Heart right ventricle (tissue), 16 donors: ENCODE results near the gene INTS1. TPM values are rescaled to one million over a fixed set of nuclear protein-coding genes. Genes with fewer than 3 reads are reported as not detected.

Experiments used
- ATAC-seq, 8 donors: fragments of 200-7000 bp; cut with Tn5 transposase; one replicate each; pipeline ENCODE4 v1.9.1; 2020; ENCODE audit warnings: mild to moderate bottlenecking in 8 of 8, moderate library complexity in 8 of 8, moderate number of reproducible peaks in 1 of 8
- DNase-seq, 2 donors: peaks; one replicate each; pipeline ENCODE4 v3.0.0-alpha.2; 2020
- H3K27ac ChIP-seq, 10 donors: fragments of 200-600 bp; sonication (generic) in 2 of 10; one replicate each; pipeline versions ENCODE4 v1.5.0 to v1.8.0; 2020 to 2022; ENCODE audit warnings: mild to moderate bottlenecking in 3 of 10
- H3K27me3 ChIP-seq, 7 donors: fragments of 200-600 bp; one replicate each; pipeline ENCODE4 v1.8.0; 2021 to 2022; ENCODE audit warnings: mild to moderate bottlenecking in 2 of 7
- H3K36me3 ChIP-seq, 9 donors: fragments of 200-600 bp; sonication (generic) in 1 of 9; one replicate each; pipeline versions ENCODE4 v1.5.0 to v1.8.0; 2020 to 2022; ENCODE audit warnings: mild to moderate bottlenecking in 2 of 9
- H3K4me1 ChIP-seq, 9 donors: fragments of 200-600 bp; sonication (generic) in 1 of 9; one replicate each; pipeline versions ENCODE4 v1.5.0 to v1.8.0; 2020 to 2022; ENCODE audit warnings: mild to moderate bottlenecking in 4 of 9
- H3K4me3 ChIP-seq, 10 donors: fragments of 200-600 bp; sonication (generic) in 2 of 10; one replicate each; pipeline versions ENCODE4 v1.5.0 to v1.8.0; 2020 to 2022; ENCODE audit warnings: mild to moderate bottlenecking in 7 of 10, moderate library complexity in 2 of 10
- H3K9me3 ChIP-seq, 11 donors: fragments of 200-600 bp in 10 of 11; sonication (generic) in 2 of 11; one replicate each; pipeline versions ENCODE4 v1.5.0 to v1.8.0; 2013 to 2022; ENCODE audit warnings: mild to moderate bottlenecking in 2 of 11, control low read depth in 1 of 11, moderate library complexity in 1 of 11
- CTCF ChIP-seq, 9 donors: fragments of 200-600 bp; sonication (generic) in 2 of 9; IDR thresholded peaks; one replicate each; pipeline versions ENCODE4 v1.5.0 to v1.8.0; 2021 to 2022; ENCODE audit warnings: antibody characterized with exemption in 9 of 9, mild to moderate bottlenecking in 5 of 9, moderate library complexity in 1 of 9
- WGBS, 2 donors: extraction: QIAGEN DNeasy Blood & Tissue Kit; methylation state at CpG; one replicate each; pipeline ENCODE4 v1.1.7; 2013; ENCODE audit warnings: inconsistent platforms in 1 of 2; 5-methylcytosine and 5-hydroxymethylcytosine counted together
- intact Hi-C, 10 donors: fragments of 100-400 bp; cut with DNase I; formaldehyde crosslinking; loops; one replicate each; pipeline versions ENCODE4 v1.11.1 to v1.14.2; 2022
- polyA plus RNA-seq, 2 donors: library from polyadenylated mRNA; stranded (reverse); fragments of 200-250 nt; gene quantifications; one replicate each; pipeline ENCODE4 v1.2.3, GENCODE V29; 2013
- total RNA-seq, 10 donors: library from RNA; stranded (reverse); fragmentation: NEBNext Ultra II Directional in 3 of 10; extraction: Animal tissue kit (Norgen Biotek cat#: 25700) in 3 of 10; gene quantifications; one replicate each; pipeline versions ENCODE4 v1.2.1 to v1.2.4, GENCODE V29; 2021 to 2023
- donor health status: Arrhythmogenic right ventricular cardiomyopathy.
- donor health status: ischemic (EF 13 %, LVEDD 7.1; RV severe dilation, severe dysfunction).
- donor health status: healthy with polysubstance abuse.
- donor health status: DM: no; HTN: yes; CAD: no.
- donor health status: DM: no; HTN: no; CAD: no.
- donor health status: ischemic (EF 25% LVEDD 6.9; RV normal size, moderate dysfunction).
- donor health status: ischemic (EF 25% LVEDD 5.7; RV mildly dilated, moderate dysfunction).
- donor health status: healthy.
- donor health status: DM: yes; HTN: yes; CAD: no.
- donor health status: Ischemic cardiomyopathy.
- donor health status: ischemic (EF 35%, LVEDD 5.7; RV mildly dilated, moderate dysfunction).
- donor health status: nonischemic (EF 11% LVEDD 7.7; RV severe dilation, severe dysfunction).
- donor health status: DM: yes; HTN: yes; CAD: no.
- donor health status: PGD.
- donor health status: ischemic (EF 29% LVEDD 5.4; RV normal size, mild dysfunction).
- donor health status: nonischemic (EF 23%, LVEDD 6.1; RV moderate dilation, normal function).

The INTS1 gene
- total and polyA plus RNA-seq, 12 donors = 41.5 to 59.4 (median 45.4) TPM

- ATAC-seq (peak; percentile 2 to 13 (median 6)), DNase-seq (peak; percentile 45 to 48)
- H3K27me3 ChIP-seq = no peaks in the 10 kb centered on the region
- H3K9me3 ChIP-seq = no peaks in the 10 kb centered on the region
- WGBS, 2 donors = 3 to 5% methylated on average over 44 to 55 of the region's 55 CpGs
- intact Hi-C loops = loop anchor here in 2 of 10 donors (5.0 kb wide), 2 partner anchors 36 to 41 kb away; partner anchors contain the start of gene PSMG3 (in 1 of the 2)
- peaks cover 0 to 15% (median 0%) of the 10 kb centered on the region in 9 donors for H3K36me3 ChIP-seq
- H3K4me3 ChIP-seq = peak overlapping the region; percentile 18 to 73 (median 66)
- H3K27ac ChIP-seq = peak overlapping the region; percentile 69 to 100 (median 98)
- H3K4me1 ChIP-seq = peaks cover 11 to 57% (median 49%) of the 10 kb centered on the region in 9 donors
- no peak for TF ChIP-seq CTCF (IDR thresholded peaks at IDR 0.05)
These were observed 27.2 kb upstream of the INTS1 start for GRCh38 chr7:1531263-1531978.

- TF ChIP-seq CTCF (IDR thresholded peaks at IDR 0.05) = no peak
These were observed 26.7 kb upstream of the INTS1 start for GRCh38 chr7:1530946-1531262.

GRCh38 chr7:1529383-1530116, 25.4 kb upstream of the INTS1 start:
- ATAC-seq = no peak

More at GRCh38 chr7:1530946-1531262, 26.7 kb upstream of the INTS1 start:
- WGBS, 2 donors = 1% methylated on average over 27 to 44 of the region's 45 CpGs
- Histone ChIP-seq H3K4me3 (peak overlapping the region; percentile 18 to 73 (median 66)), H3K27me3 (no peaks in the 10 kb centered on the region), H3K27ac (peak overlapping the region; percentile 69 to 100 (median 98)), H3K9me3 (no peaks in the 10 kb centered on the region), H3K36me3 (peaks cover 0 to 14% (median 0%) of the 10 kb centered on the region in 9 donors), H3K4me1 (peaks cover 11 to 52% (median 44%) of the 10 kb centered on the region in 9 donors)
- intact Hi-C loops = loop anchor here in 2 of 10 donors (5.0 kb wide), 2 partner anchors 36 to 41 kb away; partner anchors contain the start of gene PSMG3 (in 1 of the 2)
- no peak for ATAC-seq
- no peak for DNase-seq

More at GRCh38 chr7:1529383-1530116, 25.4 kb upstream of the INTS1 start:
- Histone ChIP-seq H3K9me3 (no peaks in the 10 kb centered on the region), H3K27ac (peak overlapping the region in 4 of 10 donors; percentile 69 to 100 (median 98)), H3K36me3 (peaks cover 0 to under 1% (median 0%) of the 10 kb centered on the region in 9 donors), H3K4me1 (peaks cover 11 to 42% (median 36%) of the 10 kb centered on the region in 9 donors), H3K4me3 (peak overlapping the region in 4 of 10 donors; percentile 40 to 67 (median 63)), H3K27me3 (no peaks in the 10 kb centered on the region)
- intact Hi-C loops = loop anchor here in 2 of 10 donors (5.0 kb wide), 2 partner anchors 38 to 43 kb away; partner anchors contain the start of gene PSMG3 (in 1 of the 2)
- peak in 1 of 2 donors; percentile 20 for DNase-seq
- 74% methylated on average over 21 of the region's 21 CpGs for WGBS, 2 donors
- TF ChIP-seq CTCF (IDR thresholded peaks at IDR 0.05) = no peak
